Measurements from ENCODE around the gene TRIM7.

TRIM7 gene

DNA sequence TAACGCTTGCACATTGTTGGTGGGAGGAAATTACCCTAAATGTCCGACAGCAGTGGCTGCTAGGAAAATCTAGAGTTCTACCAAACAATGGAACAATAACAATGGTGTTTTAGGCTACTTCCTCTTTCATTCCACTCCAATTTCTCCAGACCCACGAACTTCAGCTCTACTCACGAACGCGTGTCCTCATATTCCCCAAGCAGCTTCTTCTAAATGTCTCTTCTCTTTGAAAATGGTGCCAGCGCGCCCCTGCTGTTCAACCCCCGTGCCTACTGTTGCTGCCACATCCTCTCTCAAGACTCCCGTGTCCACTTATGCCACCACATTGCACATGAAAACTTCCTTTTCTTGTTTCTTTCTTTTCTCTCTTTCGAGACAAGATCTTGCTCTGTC is 32.0 kb downstream of the TRIM7 start:
- no peak for DNase-seq (ENCODE audit: low read depth in 3 of 3)

DNA sequence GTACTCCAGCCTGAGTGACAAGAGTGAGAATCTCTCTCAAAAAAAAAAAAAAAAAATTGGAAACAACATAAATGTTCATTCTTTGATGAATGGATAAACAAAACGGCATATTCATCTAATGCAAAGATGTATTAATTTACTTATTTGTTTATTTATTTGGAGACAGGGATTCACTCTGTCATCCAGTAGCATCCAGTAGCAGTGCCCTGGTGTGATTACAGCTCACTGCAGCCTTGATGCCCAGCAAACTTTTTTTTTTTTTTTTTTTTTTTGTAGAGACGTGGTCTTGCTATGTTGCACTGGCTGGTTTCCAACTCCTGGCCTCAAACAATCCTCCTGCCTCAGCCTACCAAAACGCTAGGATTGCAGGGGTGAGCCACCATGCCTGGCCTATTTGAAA is 33.2 kb downstream of the TRIM7 start:
- no peak for DNase-seq (ENCODE audit: low read depth in 3 of 3)

DNA sequence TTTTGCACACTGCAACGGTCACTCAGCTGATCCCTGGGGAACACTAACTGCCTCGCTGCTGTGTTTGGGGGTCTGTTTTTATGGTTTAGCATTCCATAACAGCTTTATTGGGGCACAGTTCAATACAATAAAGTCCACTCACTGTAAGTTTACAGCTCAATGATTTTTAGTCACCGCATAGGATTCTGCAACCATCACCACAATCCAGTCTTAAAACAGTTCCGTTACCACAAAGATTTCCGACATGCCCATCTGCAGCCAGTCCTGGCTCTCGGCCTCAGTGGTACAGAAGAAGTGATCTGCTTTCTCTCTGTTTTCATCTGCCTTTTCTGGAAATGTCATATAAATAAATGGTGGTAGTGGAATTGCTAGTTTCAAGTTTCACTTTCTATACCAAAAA is 34.0 kb downstream of the TRIM7 start:
- no peak for DNase-seq (ENCODE audit: low read depth in 3 of 3)

DNA sequence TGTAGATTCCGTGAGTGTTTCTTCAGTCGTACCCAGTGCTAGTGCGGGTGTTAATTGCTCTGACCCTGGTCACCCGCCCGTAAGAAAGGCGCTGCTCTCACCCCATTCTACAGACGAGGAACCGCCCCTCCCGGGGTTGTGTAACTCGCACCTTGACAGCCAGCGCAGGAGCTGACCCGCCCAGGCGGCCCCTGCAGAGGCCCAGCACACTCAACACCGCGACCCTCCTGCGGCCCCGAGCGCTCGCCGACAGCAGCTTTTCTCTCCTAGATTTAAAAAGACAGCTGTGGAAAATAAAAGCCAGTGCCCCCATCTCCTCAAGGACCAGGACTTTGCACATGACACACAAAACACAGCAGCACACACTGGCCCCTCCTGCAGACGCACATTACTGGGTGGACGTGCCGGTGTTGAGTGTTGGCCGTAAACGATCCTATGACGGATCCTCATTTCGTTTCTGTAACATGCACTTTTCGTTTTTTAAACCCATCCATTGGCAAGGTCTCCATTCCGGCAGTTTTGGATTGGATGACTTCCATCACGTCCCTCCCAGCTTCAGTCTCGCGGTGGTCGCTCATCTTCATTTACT is 34.7 kb downstream of the TRIM7 start:
- DNase-seq (ENCODE audit: low read depth in 3 of 3): no peak

DNA sequence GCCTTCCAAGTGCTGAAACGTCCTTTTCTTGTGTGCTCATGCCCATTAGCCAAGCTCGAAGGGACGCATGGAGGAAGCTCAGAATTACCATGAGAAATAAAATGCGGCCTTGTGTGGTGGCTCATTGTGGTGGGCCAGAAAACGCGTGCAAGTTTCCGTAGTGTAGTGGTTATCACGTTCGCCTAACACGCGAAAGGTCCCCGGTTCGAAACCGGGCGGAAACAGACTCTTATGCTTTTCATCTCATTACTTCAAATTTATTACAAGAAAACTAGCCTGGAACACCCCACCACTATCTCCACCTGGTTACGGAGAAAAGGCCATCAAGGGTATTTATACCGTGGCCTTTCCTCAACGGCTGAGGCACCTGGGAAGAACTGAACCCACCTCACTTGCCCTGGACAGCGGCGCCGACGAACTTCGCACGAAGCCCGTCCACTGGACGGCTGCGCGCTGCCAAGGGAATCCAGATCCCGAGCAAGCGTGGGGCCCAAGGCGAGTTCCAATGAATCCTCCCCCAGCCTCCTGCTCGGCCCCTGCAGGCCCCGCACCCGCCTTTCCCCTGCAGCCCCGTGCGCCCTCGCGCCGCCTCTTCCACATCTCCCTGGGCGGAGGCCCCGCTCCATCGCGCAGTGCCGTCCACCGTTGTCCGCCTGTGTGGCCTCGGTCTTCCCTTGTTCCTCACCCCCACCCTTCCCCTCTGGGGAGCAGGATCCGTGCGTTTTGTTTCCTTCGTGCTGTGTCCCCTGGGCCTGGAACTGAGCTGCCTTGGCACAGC is 35.3 kb downstream of the TRIM7 start:
- DNase-seq (ENCODE audit: low read depth in 3 of 3): peak in 2 of 3 experiments; percentile 56 to 77

DNA sequence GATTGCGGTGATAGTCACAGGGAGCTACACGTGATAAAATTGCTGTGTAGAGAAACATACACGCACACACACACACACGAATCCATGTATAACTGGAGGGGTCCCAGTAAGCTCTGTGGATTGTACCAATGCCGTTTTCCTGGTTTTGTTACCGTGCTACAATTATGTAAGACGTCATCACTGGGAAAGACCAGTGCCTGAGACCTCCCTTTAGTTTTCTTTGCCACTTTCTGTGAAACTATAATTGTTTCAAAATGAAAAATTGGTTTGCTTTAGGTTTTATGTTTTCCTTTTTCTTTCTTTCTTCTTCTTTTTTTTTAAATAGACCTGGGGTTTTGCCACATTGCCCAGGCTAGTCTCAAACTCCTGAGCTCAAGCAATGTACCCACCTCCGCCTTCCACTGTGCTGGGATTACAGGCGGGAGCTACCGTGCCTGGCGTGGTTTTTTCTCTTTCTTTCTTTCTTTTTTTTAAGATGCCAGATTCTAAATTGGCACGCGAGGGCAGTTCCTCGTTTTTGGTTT is 36.3 kb downstream of the TRIM7 start:
- no peak for DNase-seq (ENCODE audit: low read depth in 3 of 3)

DNA sequence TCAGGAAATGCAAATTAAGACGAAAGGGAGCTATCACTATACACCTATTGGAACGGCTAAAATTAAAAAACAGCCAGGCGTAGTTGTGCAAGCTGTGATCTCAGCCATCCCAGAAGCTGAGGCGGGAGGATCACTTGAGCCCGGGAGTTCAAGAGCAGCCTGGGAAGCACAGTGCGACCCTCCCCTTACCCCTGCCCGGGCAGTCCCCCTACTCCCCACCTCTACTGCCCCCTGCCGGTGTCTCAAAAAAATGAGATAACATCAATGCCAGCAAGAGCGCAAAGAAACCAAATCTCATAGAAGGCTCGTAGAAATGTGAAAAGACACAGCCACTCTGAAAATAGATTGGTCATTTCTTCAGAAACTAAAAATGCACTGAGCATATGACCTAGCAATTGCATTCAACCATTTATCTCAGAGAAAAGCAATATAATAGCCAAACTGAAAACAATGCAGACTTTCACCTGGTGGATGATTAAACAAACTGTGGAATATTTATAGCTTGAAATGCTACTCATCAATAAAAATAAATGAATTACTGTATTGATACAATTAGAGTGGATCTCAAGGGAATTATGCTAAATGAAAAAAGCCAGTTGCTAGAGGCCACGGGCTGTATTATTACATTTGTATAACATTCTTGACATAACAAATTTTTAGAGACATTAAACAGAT is 37.0 kb downstream of the TRIM7 start:
- no peak for DNase-seq (ENCODE audit: low read depth in 3 of 3)

DNA sequence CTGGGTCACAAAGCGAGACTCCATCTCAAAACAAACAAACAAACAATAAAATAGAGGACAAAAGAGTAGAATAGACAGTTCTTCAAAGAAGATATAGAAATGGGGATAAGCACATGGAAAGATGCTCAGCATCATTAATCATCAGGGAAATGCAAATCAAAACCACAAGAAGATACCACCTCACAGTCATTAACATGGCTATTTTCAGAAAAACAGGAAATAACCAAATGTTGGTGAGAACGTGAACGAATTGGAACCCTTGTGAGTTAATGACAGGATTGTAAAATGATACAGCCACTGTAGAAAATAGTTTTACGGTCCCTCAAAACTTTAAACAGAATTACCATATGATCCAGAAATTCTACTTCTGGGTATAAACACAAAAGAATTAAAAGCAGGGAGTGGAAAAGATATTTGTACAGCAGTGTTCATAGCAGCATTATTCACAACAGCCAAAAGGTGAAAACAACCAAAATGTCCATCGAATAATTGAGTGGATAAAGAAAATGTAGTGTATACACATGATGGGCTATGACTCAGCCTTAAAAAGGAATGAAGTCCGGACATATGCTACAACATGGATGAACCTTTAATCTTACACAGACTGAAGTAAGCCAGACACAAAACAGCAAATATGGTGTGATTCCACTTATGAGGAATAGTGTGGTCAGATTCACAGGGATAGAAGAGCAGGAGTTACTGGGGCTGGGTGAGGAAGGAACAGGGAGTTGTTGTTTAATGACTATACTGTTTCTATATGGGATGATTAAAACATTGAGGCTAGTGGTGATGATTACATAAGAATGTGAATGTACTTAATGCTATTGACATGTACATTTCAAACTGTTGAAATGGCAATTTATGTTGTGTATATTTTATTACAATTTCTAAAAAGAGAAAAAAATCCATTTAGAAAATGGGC is 37.9 kb downstream of the TRIM7 start:
- no peak for DNase-seq (ENCODE audit: low read depth in 3 of 3)

DNA sequence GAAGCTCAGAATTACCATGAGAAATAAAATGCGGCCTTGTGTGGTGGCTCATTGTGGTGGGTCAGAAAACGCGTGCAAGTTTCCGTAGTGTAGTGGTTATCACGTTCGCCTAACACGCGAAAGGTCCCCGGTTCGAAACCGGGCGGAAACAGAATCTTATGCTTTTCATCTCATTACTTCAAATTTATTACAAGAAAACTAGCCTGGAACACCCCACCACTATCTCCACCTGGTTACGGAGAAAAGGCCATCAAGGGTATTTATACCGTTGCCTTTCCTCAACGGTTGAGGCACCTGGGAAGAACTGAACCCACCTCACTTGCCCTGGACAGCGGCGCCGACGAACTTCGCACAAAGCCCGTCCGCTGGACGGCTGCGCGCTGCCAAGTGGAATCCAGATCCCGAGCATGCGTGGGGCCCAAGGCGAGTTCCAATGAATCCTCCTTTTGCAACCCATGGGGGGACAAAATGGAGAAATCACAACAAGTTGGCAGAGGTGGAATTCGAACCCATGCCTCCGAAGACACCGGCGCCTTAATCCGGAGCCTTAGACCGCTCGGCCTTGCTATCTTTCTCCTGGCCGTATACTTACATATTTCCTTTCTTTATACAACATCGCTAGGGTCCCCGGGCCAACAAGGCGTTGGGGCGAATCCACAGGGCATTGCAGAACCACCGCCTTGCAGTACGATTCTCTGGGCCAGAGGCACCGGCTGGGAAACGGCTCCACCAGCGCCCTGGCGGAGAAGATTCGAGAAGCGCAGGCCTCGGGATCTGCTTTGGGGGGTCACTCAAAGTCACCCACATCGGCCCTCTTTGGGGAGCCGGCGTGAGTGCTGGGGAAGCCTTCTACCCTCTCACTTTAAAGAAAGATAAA is 40.7 kb downstream of the TRIM7 start:
- no peak for DNase-seq (ENCODE audit: low read depth in 3 of 3)

DNA sequence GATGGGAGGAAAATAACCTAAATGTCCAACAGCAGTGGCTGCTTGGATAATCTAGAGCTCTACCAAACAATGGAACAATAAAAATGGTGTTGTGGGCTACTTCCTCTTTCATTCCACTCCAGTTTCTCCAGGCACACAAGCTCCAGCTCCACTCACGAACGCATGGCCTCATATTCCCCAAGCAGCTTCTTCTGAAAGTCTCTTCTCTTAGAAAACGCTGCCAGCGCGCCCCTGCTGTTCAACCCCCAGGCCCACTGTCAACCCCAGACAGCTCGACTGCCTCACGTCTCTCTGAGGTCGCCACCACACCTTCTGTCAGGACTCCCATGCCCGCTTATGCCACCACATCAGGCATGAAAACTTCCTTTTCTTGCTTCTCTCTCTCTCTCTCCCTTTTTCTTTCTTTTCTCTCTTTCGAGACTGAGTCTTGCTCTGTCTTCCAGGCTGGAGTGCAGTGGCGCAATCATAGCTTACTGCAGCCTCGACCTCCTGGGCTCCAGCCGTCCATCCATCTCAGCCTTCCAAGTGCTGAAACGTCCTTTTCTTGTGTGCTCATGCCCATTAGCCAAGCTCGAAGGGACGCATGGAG is 41.4 kb downstream of the TRIM7 start:
- no peak for DNase-seq (ENCODE audit: low read depth in 3 of 3)

DNA sequence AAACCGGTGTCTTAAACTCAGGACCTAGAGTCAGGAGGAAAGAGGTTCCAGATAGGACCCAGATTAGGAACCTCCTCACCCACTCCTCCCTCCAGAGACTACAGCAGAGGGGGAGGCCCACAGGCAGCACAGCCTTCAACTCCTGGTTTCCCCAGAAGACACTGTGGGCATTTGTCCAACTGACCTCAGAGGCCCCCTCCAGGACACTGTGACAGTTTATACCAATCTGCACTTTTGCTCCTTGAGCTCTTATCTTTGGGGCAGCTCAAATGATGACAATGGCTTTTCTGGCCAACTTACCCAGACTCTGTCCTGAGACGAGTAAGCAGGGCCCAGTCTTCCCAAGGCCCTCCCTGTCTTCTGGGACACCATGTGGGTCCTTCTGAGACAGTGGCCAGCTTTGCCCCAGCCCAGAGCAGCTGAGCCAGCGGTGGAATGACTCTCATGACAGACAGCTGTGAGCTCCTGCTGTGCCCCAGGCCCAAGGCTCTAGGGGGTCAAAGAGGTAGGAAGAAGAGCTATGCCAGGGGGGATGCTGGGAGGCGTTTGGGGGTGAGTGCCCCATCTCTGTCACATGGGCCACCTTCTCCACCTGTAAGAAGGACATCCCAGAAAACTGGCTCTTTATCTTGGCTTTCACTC is 43.3 kb downstream of the TRIM7 start:
- no peak for DNase-seq (ENCODE audit: low read depth in 3 of 3)

DNA sequence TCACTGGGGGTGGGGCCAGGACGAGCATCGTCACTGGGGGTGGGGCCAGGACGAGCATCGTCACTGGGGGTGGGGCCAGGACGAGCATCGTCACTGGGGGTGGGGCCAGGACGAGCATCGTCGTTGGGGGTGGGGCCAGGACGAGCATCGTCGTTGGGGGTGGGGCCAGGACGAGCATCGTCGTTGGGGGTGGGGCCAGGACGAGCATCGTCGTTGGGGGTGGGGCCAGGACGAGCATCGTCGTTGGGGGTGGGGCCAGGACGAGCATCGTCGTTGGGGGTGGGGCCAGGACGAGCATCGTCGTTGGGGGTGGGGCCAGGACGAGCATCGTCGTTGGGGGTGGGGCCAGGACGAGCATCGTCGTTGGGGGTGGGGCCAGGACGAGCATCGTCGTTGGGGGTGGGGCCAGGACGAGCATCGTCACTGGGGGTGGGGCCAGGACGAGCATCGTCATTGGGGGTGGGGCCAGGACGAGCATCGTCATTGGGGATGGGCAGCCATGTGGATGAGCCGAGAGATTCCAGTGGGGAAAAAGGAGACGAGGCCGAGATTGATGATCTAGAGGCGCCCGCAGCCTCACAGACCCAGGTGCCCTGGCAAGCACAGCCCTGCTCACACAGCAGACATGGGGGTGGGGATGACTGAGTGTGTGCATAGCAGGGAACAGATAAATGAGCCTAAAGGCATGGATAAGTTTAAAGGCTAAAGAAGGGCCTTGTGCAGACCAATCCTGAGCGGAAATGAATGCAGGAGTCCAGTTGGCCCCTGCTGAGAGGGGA is 44.1 kb downstream of the TRIM7 start:
- DNase-seq (ENCODE audit: low read depth in 3 of 3): peak in 2 of 3 experiments; percentile 37 to 42

DNA sequence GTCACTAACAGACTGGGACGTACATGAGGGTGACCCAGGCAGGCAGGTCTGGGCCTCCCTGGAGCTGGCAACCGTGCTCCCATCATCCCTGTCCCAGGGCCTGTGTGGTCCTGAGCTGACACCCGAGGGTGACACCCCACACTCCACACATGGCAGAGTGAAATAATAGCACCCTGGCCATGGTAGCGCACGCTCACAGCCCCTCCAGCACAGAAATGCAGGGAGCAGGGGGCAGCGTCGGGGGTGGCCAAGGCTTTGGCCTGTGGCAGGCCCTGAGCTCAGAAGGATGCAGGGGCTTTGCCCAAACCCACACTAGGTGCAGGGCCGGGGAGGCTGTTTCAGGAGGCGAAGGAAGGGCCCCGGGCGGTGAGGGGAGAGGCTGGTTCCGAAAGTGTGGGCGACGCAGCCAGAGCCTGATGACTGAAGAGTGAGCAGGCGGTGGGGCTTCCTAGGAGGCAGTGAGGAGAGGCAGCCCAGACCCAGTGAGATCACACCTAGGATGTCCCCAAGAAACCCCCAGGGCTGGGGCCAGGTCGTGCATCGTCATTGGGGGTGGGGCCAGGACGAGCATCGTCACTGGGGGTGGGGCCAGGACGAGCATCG is 44.7 kb downstream of the TRIM7 start:
- DNase-seq (ENCODE audit: low read depth in 3 of 3): peak; percentile 61 to 73 (median 67)

DNA sequence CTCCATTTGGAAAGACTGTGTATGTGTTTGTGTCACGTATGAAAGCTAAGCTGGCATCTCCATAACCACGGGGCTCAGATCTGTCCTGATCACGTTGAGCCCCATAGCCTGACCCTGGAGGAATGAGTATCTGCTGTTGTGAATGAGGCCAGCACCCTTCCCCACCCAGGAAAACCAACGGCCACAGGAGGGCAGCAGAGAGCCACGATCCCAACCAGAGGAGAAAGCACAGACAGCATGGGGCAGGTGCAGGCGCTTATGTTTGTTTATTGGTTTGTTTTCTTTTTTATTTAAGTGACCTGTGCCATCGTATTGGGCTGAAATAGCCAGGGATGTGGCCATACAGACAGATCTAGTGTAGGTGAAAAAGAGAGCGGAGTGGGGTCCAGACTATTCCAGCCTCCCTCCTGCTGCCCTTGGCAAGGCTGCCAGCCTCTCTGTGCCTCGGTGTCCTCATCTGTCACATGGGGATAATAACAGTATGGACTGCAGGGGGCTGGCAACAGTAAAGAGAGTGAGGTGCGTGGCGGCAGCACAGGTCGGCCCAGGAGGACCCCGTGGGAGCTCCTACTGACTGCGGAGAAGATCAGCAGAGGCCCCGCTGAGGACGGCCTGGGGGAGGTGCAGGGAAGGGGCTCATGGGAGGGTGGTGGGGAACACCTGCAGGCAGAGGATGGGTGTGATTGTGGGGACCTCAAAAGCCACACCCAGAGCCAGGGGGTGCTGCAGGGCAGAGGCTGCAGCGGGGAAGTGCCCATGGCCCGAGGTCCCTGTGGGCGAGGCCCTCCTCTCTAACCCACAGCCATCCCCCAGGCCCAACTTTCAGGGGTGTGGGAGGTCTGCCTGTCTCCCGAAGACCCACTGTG is 45.5 kb downstream of the TRIM7 start:
- peak; percentile 83 to 97 (median 89) for DNase-seq (ENCODE audit: low read depth in 3 of 3)

DNA sequence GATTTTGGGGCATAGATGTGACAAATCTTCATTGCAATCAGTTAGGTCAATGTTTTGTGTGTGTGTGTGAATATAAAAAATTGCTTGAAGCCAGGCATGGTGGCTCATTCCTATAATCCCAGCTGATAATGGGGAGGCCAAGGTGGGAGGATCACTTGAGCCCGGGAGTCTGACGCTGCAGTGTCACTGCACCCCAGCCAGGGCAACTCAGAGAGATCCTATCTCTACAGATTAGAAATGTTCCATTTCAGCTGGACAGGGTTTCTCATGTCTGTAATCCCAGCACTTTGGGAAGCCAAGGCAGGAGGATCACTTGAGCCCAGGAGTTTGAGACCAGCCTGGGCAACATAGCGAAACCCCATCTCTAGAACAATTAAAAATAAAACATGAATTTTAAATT is 46.1 kb downstream of the TRIM7 start:
- no peak for DNase-seq (ENCODE audit: low read depth in 3 of 3)

DNA sequence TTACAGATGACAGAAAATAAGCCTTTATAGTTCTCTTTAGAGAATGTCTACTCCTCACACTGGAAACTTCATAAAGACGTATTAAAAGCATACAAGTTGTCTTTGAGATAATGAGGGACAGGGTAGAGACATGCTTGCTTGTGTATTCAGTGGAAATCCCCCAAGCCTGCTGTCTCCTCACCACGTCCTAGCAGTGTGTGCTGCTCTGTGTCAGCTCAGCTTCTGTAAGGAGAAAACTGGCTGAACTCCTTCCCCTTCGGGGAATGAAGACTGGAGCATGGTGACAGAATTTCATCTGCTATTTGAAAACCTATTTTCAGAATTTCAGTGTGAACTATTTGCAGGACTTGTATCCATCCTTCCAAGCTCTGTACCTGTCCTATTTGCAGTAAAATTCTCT is 48.2 kb downstream of the TRIM7 start:
- DNase-seq (ENCODE audit: low read depth in 3 of 3): no peak

DNA sequence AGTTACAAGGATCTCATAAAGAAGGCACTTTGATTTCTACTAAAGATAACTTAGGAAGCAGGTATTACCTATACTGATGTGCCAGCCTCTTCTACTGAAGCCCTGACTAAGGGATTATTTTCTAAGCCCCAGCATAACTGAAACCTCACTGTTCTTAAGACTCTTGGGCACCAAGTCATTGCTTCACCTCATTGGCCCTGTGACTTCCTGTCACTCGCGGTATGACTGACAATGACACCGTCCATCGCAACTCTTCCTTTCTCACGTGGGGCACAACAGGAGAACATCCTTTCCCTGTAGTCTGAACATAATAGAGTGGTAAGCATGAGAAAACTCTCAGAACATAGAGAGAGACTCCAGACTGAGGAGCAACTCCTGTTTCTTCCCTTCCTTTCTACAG is 51.2 kb downstream of the TRIM7 start:
- no peak for DNase-seq (ENCODE audit: low read depth in 3 of 3)

DNA sequence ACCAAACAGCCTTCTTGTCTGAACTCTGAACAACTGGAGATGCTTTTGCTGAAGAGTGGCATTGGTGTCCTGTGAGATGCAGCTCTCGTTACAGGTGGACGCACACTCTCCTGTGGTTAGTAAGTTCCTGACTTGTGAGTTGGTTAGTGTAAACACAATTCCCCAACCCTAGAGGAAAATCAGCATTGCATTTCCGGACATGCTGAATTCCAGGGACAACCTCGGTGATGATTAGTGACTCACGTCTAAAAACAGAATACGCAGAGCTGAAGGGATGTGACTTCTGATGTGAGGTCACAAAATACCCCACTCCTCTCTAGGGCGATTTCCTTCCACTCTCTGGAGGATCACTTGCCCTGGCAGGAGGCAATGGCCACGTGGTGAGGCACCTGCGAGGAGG is 52.6 kb downstream of the TRIM7 start:
- no peak for DNase-seq (ENCODE audit: low read depth in 3 of 3)
